ENCODE data around the gene PALLD.

GRCh38 chr4:168815379-168816345, 318.8 kb downstream of the PALLD start:
- TF ChIP-seq EZH2 (IDR thresholded peaks at IDR 0.05; ENCODE audit: insufficient read depth, poor library complexity, severe bottlenecking), result no peak
- TF ChIP-seq EZH2phosphoT487 (IDR thresholded peaks at IDR 0.05; ENCODE audit: insufficient read depth, low read depth), result no peak

Measured in GM23248 (cell line).